Mammary epithelial cell (primary cell): ENCODE results near the gene MTG2.

Experiments used
- CTCF ChIP-seq, 2 donors: IDR thresholded peaks in 1 of 2; conservative IDR thresholded peaks in 1 of 2; 2 replicates each; pipeline ENCODE4 v1.5.1; 2011 to 2012; ENCODE audit warnings: inconsistent platforms in 2 of 2, low read length in 2 of 2, mild to moderate bottlenecking in 2 of 2, control low read depth in 1 of 2, low read depth in 1 of 2; ENCODE audit not compliant: insufficient read depth in 1 of 2; ENCODE audit errors: extremely low read depth in 1 of 2
- EZH2 ChIP-seq: IDR thresholded peaks from 2 replicates; pipeline ENCODE4 v1.6.1; 2012; ENCODE audit warnings: low read length, inconsistent platforms, borderline replicate concordance

GRCh38 chr20:62172666-62173065 lies 10.2 kb upstream of the MTG2 start:
- TF ChIP-seq CTCF (conservative IDR thresholded peaks at IDR 0.05 in 1 of 2, IDR thresholded peaks at IDR 0.05 in 1 of 2; ENCODE audit: extremely low read depth in 1 of 2, insufficient read depth in 1 of 2, low read depth in 1 of 2, low read length in 2 of 2) (no peak), EZH2 (no peak)
